Measurements from ENCODE around the gene MAP2K5.

The MAP2K5 gene

GRCh38 chr15:67512140-67512539 lies 30.4 kb upstream of the MAP2K5 start:
- no peak for TF ChIP-seq CTCF (IDR thresholded peaks at IDR 0.05; ENCODE audit: low read depth, low read length)
- H3K4me3 ChIP-seq (ENCODE audit: low read depth, low read length), result no peak overlapping the region

DNA sequence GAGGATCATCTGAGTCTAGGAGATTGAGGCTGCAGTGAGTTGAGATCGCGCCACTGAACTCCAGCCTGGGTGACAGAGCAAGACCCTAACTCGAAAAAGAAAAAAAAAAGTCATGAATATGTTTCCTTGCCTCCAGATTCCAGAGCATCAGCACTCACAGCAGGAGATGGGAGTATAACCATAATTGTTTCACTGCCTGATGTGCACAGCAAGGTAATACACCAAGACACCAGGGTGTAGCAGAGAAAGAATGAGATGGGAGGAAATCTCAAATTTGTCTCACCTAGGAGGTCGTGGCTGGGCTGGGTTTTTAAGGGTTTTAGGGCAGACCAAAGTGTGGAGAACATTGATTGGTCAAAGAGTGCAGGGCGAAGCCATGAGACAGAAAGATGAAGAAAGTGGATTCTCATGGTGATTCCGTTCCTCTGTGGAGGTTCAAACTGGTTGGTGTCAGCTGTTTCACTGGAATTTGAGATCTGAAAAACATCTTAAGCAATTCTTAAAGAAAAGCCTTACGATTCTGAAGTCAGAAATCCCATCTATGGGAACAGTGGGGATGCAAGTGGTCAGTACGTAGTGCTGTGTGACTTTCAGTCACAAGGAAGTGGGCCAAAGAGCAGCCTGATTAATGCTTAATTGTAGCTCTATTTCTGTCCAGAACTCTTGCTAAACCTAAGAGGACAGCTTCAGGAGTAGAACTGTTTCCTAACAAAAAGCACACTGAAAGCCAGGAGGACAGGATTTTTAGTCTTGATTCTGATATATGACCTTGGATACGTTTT lies 29.4 kb upstream of the MAP2K5 start:
- H3K4me3 ChIP-seq (ENCODE audit: low read depth, low read length), result no peak overlapping the region
- no peak for TF ChIP-seq CTCF (IDR thresholded peaks at IDR 0.05; ENCODE audit: low read depth, low read length)

- TF ChIP-seq CTCF (IDR thresholded peaks at IDR 0.05; ENCODE audit: low read depth, low read length), result no peak
- no peak overlapping the region for H3K4me3 ChIP-seq (ENCODE audit: low read depth, low read length)
Observed at GRCh38 chr15:67515090-67515489, 27.4 kb upstream of the MAP2K5 start.

GRCh38 chr15:67515557-67515956 lies 26.9 kb upstream of the MAP2K5 start:
- TF ChIP-seq CTCF (IDR thresholded peaks at IDR 0.05; ENCODE audit: low read depth, low read length), result no peak
- no peak overlapping the region for H3K4me3 ChIP-seq (ENCODE audit: low read depth, low read length)

DNA sequence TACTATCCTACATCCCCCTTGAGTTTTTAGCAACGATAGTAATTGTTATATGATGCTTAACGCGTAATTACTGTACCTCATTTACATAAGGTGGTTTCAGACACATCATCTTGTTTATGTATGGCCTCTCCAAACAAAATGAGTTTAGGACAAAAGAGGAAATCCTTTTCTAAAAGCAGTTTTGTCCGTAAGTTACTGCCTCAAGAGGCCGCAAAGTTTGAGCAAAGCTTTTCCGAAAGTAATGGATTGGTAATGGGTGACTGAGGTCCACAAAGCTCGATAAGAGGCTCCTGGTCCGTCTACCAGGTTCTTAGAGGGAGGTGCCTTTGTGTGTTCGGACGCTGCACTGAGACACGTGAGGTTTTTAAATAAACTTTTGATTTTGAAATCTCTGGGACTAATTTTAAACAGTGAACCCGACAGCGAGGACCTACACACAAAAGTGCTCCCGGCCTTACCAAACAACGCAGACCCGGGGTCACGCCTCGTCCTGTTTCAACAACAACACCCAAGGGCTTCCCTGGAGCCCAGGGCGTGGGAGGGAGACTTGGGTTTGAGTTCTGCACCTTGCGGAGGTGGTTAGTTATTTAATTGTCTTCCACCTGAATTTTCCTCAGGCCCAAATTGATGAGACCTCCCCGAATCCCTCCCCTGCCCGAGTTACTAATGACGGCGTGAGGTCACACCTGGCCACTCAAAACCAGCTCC lies 22.0 kb upstream of the MAP2K5 start:
- H3K4me3 ChIP-seq (ENCODE audit: low read depth, low read length), result peak overlapping the region; percentile 83
- TF ChIP-seq CTCF (IDR thresholded peaks at IDR 0.05; ENCODE audit: low read depth, low read length), result no peak

GRCh38 chr15:67521029-67521782 lies 21.3 kb upstream of the MAP2K5 start, which contains the start of gene C15orf61:
Gene C15orf61, plus strand, starts transcription at chr15:67521131. Its CDS starts 118 bp downstream, at chr15:67521249.
- TF ChIP-seq CTCF (IDR thresholded peaks at IDR 0.05; ENCODE audit: low read depth, low read length), result no peak
- H3K4me3 ChIP-seq (ENCODE audit: low read depth, low read length), result peak within 1 kb of the TSS; percentile 83

Measured in WI38 (cell line).